Measurements from ENCODE around the gene KNDC1.
"Not testable (repeated sequence)": the region's sequence is repeated elsewhere in the genome, so short reads cannot be mapped to it uniquely, and the experiment has no call there.

KNDC1 gene

DNA sequence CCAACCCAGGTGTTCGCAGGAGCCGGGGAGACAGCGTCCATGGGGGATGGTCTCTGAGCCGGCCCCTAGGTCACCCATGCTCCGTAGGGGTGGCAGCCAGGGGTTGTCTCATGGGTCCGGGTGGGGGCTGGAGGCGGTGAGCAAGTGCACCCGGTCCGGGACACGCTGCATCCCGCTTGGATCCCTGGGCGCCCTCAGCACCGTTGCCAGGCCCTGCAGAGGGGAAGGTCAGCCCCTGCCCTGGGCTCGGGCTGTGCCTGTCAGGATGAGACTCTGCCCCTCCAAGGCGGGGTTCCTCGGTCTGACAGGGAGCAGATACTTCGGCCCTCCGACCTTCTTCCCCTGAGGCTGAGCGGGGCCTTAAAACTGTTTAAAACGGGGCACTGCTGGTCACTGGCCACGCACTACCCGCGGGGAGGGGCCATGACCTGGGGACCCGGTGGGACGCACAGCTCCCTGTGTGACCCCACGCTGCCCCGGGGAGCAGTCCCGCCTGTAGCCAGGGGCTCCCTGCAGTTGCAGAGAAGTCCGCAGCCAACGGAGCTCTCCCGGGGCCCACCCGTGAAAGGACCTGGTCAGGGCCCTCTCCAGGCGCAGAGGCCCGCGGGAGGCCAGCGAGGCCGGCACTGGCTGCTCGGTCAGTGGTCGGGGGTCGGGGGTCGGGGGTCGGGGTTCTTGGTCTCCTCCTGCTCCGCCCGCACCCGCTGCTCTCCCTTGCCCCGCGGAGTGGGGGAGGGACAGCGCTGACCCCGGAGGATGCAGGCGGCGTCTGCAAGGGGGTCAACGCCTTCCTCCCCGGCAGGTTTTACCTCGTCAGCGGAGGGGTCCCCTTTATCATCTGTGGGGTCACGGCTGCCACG, 33.4 kb upstream of the KNDC1 start:
- DNase-seq = peak; percentile 23

DNA sequence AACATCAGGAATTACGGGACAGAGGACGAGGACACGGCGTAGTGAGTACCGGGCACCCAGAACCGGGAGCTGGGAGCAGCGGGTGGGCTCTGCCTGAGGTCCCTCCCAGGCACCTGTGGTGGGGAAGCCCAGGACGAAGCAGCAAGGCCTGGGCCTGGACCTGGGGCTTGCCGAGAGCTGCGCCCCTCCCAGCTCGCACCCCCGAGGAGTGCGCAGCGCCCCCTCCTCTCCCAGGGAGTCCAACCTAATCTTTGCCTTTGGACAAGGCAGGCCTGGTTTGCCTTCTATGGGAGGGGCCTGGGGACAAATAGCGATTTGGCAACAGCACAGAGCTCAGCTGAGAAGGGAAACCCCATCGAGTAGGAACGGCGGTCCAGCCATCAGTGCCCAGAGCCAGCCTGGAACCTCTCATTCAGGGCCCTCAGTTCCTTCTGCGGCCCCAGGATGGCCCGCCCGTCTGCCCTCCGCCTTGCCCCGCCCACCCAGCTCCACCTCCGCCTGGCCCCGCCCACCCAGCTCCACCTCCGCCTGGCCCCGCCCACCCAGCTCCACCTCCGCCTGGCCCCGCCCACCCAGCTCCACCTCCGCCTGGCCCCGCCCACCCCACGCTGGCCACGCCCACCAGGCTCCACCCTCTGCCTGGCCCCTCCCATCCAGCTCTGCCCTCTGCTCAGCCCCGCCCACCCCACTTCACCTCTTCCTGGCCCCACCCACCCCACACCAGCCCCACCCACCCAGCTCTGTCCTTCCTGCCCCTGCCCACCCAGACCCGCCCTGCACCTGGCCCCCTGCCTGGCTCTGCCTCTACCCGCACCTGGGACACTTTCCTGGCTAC, 32.5 kb upstream of the KNDC1 start:
- DNase-seq = peak; percentile 10

DNA sequence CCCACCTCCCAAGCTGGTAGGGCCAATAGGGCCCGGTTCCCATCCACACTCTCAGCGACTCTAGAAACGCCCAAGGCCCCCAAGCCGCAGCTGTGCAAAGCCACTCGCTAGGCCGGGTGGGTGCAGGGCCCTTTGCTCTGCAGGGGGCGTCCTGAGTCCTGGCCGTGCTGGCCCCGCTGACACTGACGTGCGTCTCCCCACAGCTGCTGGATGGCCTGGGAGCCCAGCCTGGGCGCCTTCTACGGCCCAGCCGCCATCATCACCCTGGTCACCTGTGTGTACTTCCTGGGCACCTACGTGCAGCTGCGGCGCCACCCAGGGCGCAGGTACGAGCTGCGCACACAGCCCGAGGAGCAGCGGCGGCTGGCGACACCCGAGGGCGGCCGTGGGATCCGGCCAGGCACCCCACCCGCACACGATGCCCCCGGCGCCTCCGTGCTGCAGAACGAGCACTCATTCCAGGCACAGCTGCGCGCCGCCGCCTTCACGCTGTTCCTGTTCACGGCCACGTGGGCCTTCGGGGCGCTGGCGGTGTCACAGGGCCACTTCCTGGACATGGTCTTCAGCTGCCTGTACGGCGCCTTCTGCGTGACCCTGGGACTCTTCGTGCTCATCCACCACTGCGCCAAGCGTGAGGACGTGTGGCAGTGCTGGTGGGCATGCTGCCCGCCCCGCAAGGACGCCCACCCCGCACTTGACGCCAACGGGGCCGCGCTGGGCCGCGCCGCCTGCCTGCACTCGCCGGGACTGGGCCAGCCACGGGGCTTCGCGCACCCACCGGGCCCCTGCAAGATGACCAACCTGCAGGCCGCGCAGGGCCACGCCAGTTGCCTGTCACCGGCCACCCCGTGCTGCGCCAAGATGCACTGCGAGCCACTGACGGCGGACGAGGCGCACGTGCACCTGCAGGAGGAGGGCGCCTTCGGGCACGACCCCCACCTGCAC, 31.6 kb upstream of the KNDC1 start:
- peak; percentile 8 for DNase-seq

DNA sequence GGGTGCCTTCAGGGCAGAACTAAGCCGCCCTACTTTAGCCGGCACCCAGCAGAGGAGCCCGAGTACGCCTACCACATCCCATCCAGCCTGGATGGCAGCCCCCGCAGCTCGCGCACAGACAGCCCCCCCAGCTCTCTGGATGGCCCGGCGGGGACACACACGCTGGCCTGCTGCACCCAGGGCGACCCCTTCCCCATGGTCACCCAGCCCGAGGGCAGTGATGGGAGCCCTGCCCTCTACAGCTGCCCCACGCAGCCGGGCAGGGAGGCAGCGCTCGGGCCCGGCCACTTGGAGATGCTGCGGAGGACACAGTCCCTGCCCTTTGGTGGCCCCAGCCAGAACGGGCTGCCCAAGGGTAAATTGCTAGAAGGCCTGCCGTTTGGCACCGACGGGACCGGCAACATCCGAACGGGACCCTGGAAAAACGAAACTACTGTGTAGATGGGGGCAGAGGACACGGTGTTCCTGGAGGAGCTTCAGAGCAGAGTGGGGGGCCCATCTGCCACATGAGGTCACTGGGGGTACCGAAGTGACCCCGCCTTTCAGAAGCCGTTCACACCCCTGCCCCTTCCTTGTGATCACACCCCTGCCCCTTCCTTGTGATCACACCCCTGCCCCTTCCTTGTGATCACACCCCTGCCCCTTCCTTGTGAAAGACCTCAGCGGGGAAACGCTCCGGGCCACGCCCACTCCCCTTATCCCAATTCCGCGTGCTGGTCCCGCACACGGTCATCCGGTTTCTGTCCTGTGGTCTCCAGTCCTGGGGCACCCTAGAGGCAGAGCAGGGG, 30.8 kb upstream of the KNDC1 start:
- no peak for DNase-seq

DNA sequence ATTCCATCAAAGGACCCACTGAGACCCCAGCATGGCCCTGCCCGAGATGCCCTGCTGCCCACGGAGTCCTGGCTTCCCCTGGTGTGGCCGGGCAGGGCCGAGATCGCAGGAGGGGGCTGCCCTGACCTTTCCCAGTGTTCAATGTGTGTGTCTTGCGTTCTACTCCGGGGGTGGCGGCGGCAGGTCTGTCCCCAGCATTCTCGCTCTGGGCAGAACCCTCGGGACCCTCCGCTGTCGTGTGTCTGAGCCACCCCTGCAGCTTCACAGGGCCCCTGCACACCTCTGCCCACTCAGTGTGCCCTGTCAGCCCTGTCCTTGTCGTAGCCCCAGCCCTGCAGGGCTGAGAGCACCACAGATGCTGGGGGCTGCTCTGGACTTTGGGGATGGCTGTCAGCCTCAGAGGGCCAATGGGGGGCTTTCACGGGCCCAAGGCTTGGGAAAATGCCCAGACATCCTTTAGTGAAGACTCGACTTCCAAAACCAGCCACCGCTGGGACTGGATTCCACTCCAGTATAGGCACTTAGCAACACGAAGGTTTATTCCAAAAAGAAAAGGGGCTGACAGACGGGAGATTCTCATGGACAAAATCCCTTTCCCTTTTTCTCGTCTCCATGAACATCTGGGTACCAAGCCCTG, 30.0 kb upstream of the KNDC1 start:
- no peak for DNase-seq

DNA sequence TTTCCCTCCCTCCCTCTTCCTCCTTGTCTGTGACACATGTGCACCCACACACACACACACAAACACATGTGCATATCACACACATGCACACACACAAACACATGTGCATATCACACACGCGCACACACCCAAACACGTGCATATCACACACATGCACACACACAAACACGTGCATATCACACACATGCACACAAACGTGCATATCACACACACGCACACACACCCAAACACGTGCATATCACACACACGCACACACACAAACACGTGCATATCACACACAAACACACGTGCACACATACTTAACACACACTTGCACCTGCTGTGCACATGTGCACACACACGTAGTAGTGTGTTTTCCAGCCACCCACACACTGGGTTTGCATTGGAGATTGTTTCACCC, 29.4 kb upstream of the KNDC1 start:
- no peak for DNase-seq

DNA sequence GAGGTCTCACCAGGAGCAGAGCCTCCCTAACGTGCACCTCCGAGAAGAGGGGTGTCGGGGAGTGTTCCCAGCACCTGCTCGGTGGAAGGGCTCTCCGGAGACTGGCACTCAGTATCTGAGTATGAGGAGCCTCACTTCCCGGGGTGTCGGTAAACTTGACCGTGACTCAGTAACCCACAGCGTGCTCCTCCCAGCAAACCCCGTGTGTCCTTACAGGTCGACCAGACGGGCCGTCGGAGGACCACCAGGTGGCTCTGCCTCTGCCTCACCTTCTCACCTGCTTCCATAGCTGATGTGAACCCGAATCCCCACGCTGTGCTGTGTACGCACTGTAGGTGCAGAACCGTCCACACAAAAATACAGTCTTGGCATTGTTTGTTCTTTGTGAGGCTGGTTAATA, 29.0 kb upstream of the KNDC1 start:
- no peak for DNase-seq

DNA sequence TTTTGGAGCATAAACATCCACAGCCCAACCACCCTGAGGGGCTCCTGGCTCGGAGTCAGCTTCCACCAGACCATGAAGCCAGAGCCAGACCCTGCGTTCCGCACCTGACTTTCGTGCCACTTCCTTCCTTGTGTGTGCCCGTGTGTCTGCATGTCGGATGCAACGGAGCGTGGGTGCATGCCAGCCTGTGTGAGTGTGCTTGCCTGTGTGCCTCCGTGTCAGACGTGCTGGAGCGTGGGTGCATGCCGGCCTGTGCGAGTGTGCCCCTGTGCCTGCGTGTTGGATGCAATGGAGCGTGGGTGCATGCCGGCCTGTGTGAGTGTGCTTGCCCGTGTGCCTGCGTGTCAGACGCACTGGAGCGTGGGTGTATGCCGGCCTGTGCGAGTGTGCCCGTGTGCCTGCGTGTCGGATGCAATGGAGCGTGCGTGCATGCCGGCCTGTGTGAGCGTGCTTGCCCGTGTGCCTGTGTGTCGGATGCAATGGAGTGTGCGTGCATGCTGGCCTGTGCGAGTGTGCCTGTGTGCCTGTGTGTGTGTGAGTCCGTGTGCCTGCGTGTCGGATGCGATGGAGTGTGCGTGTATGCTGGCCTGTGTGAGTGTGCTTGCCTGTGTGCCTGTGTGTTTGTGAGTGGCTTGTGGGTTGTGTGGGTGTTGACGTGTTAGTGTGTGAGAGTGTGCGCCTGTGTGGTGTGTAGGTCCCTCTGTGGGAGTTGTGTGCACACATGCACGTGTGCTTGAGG, 28.1 kb upstream of the KNDC1 start:
- no peak for DNase-seq

DNA sequence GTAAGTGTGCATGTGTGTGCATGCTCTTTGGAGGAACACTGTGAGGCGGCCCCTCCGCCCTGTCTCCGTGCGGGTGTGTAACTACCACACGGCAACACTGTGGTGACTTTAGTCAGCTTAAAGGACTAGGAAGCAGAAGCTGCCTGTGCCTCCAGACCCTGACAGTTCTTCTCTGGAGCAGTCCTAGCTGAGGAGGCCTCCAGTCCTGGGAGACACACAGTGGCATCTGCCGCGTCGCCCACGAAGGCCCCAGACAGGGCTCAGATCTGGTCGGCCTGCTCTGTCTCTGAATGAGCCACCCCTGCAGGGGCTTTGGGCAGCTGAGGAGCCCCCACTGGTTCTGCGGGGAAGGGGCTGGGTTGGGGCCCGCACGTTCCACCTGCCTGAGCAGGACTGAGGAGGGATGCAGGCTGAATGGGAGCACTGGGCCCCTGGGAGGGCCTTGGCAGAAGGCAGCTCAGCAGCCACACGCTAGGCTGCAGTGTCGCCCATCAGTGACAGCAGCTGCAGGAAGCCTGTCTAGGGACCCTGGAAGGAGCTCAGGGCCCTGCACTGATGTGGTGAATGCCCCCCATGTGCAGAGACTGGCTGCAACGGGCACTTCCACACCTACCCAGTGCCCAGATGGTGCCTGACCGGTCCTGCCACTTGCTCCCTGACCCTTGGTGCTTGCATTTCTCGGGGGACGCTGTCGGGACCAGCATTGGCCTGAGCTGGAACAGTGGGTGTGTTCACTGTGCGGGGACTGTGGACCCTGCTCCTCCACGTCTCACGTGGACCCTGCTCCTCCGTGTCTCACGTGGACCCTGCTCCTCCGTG, 27.3 kb upstream of the KNDC1 start:
- DNase-seq = no peak

DNA sequence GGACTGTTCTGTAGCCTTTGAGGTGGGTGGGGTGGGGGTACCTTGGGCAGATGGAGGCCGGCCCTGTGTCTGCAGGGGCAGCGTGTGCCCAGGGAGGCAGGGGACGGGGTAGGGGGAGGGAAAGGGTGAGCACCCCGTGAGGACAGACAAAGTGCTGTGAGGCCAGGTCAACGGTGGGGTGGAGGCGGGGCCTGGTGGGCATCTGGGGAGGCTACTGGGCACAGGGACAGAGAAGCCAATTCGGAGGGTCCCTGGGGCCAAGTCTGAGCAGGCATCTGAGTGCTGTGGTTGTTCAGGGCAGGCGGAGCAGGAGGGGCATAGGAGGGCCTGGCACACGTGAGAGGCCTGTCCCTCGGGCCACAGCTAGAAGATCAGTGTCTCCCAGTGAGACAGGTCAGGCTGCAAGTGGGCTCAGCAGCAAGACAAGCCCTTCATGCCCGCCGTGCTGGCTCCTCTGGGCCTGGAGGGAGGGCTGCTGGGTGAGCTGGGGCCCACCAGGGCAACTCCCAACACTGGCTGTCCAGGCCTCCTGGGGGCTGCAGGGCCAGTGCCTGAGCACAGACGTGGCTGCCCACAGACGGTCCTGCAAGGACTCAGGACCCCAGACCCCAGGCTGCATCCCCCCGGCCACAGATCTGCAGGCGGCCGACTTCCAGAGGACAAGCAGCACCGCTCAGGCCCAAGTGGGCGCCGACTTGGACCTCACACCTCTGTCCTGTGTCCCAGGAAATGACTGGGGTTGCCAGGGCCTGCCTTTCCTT, 26.4 kb upstream of the KNDC1 start:
- DNase-seq = no peak

DNA sequence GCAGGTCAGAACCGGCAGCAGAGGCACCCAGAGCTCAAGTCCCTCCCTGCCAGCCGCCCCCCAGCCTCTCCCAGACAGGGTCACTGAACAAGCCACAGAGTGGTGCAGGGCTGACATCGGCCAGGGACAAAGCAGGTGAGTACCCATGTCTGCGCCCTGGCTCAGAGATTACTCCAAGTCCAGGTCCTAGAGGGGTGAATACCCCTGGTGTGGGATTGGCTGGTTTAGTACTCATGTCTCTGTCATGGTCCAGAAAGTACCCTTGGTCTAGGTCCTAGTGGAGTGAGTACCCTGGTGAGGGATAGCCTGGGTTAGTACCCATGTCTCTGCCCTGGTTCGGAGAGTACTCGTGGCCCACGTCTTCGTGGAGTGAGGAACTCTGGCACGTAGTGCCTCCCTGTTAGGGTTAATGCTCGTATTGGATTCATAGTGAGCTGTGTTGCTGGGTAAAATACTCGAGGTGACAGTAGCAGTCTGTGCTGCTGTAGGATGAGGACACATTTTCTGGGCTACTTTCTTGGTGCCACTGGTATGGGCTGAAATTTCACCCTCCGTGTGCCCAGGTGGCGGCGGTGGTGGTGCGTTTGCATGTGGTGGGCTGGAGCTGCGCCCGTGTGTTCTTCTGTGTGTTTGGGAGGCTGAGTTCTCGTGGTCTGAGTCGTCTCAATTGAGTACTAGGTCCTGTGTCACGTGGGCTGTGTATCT, 25.5 kb upstream of the KNDC1 start:
- DNase-seq = no peak

DNA sequence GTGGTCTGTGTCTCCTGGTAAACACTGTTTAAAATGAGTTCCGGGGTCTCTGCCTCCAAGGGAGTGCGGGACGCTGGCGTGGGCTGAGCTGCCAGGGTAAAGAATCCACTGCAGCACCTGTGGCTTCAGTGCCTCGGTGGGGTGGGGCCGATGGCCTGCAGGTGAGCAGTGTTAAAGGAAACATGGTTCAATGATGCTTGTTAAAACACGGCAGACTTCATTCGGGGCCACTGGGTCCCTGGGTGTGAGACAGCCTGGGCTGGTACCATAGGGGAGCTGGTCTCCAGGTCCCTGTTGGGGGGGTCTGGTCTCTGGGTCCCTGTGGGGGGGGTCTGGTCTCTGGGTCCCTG, 24.9 kb upstream of the KNDC1 start:
- no peak for DNase-seq

DNA sequence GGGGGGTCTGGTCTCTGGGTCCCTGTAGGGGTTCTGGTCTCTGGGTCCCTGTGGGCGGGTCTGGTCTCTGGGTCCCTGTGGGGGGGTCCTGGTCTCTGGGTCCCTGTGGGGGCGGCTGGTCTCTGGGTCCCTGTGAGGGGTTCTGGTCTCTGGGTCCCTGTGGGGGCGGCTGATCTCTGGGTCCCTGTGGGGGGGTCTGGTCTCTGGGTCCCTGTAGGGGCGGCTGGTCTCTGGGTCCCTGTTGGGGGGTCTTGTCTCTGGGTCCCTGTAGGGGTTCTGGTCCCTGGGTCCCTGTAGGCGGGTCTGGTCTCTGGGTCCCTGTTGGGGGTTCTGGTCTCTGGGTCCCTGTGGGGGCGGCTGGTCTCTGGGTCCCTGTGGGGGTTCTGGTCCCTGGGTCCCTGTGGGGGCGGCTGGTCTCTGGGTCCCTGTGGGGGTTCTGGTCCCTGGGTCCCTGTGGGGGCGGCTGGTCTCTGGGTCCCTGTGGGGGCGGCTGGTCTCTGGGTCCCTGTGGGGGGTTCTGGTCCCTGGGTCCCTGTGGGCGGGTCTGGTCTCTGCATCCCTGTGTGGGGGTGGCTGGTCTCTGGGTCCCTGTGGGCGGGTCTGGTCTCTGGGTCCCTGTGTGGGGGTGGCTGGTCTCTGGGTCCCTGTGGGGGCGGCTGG, 22.4 kb upstream of the KNDC1 start:
- DNase-seq = not testable (repeated sequence)

DNA sequence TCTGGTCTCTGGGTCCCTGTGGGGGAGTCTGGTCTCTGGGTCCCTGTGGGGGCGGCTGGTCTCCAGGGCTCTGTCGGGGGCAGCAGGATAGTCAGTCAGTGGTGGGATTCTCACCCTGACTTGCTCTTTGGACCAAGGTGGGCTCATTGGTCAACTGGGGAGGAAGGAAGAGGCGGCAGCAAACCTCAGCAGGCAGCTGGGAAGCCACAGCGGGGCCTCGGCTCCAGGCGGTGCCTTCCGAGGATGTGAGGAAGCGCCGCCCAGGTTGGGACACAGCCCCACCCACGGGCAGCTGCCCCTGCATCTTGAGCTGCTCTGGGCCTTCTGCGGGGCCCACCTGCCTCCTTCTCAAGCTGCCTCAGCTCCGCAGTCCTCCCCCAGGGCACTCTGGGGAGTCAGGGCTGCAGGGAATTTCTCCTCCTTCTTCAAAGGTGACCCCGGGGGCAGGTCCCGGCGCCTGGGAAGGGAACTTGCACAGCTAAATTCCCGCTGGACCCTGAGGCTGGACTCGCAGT, 20.4 kb upstream of the KNDC1 start:
- peak; percentile 28 for DNase-seq

DNA sequence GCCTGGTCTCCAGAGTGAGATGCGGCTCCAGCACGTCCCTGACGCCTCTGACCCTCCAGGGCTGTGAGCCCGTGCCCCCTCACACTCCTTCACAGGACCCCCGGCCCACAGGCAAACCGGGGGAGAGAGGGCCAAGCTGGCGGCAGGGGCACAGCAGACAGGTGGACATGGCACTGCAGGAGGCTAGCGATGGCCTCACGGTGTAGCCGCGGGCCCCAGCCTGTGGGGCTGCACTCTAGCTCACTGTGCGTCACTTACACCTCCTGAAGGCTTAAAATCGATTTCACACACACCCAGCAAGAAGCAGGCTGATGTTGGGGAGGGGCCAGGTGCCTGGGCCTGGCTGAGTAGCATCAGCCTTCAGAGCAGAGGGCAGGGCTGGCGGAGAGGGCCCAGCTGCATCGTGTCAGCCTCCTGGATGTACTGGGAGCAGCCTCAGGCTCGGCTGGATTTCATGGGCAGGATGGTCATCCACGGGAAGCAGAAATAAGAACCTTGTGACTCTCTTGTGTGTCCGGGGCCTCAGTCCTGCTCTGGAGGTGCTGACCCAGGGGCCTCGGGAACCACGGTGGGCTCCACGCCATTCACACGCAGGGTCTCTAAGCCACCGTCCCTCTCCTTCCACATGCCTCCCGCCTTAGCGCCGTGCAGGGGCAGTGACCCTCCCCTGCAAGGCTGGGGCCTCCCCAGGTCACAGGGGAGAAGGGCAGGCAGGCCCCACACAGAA, 19.4 kb upstream of the KNDC1 start:
- DNase-seq = peak; percentile 26

DNA sequence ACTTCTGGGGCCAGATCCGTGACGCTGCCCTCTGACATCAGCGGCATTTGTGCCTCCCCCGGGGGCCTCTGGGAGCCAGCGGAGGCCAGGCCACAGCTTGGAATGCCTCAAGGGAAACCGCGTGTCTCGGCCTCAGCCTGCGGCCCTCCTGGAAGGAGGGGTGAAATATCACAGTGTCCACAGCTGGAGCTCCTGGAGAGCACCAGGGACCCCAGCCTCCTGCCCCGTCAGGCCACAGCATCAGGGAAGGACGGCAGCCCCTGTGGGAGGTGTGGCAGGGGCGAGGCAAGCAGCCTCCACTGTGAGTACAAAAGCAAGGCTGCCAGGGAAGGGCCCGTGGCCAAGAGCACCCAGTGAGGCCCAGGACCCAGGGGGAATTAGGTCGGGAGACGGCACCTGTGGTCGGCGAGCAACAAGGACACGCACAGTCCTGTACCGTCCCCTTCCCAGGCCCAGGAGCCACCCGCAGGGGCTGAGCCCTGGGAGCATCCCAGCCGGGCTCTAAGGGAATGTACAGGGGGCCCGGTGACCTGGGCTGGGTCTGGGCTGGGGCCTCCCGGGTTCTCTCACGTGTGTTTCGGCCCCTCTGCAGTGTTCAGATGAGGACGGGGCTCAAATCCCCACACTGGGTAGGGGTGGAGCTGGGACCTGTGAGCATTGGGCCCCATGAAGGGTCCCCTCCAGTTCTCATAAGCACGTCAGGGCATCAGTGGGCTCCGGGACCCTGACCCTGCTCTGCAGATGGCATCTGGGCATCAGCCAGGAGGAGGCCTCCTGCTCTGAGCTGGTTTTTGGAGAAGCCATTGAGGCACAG, 18.7 kb upstream of the KNDC1 start:
- no peak for DNase-seq
